PC-3 (cell line): Measurements from ENCODE around the gene GPR32. TPM values are rescaled to one million over a fixed set of nuclear protein-coding genes. Genes with fewer than 3 reads are reported as not detected.
A peak's percentile ranks its signal among the peaks of the same experiment; 100 is the strongest.

ENCODE experiments used
- ATAC-seq: fragments of 200-7000 bp; cut with Tn5 transposase; 2 replicates; pipeline ENCODE4 v1.9.1; 2020; ENCODE audit warnings: mild to moderate bottlenecking, moderate library complexity
- BruUV-seq: library from RNA; stranded (reverse); fragments of 400-500 nt; replicated peaks from 2 replicates; lab custom pipeline; 2021; lab: Mats Ljungman, UMichigan
- CTCF ChIA-PET: fragments of 300-600 bp; sonication (Branson Sonifier 250); formaldehyde crosslinking; loops from one replicate; lab custom pipeline; 2022; ENCODE audit warnings: antibody characterized with exemption; lab: Charles Lee
- POLR2A ChIA-PET: fragments of 300-600 bp; sonication (Branson Sonifier 250); formaldehyde crosslinking; loops from one replicate; lab custom pipeline; 2022; ENCODE audit warnings: antibody characterized with exemption; ENCODE audit not compliant: unreplicated experiment; lab: Charles Lee
- DNase-seq: peaks from one replicate; pipeline ENCODE4 v3.0.0-alpha.2; 2015
- H2AFZ ChIP-seq: fragments of 300-600 bp; sonication (generic); 2 replicates; pipeline ENCODE4 v1.6.0; 2016; ENCODE audit warnings: antibody characterized with exemption, low read length
- H3F3A ChIP-seq: fragments of 300-600 bp; sonication (generic); one replicate; pipeline ENCODE4 v1.6.0; 2017; ENCODE audit warnings: antibody characterized with exemption, low read length, control low read depth, mild to moderate bottlenecking; ENCODE audit not compliant: unreplicated experiment
- H3K27ac ChIP-seq: fragments of 300-600 bp; sonication (generic); 2 replicates; pipeline ENCODE4 v1.5.1; 2016; ENCODE audit warnings: mild to moderate bottlenecking, low read length
- H3K27me3 ChIP-seq: fragments of 300-600 bp; sonication (generic); 2 replicates; pipeline ENCODE4 v1.6.1; 2016; ENCODE audit warnings: low read length, mixed read lengths
- H3K36me3 ChIP-seq: fragments of 300-600 bp; sonication (generic); 2 replicates; pipeline ENCODE4 v1.6.1; 2016; ENCODE audit warnings: low read depth, mixed run types, low read length, mixed read lengths
- H3K4me1 ChIP-seq: fragments of 300-600 bp; sonication (generic); 2 replicates; pipeline ENCODE4 v1.5.1; 2016; ENCODE audit warnings: low read length; ENCODE audit not compliant: insufficient read depth
- H3K4me2 ChIP-seq: fragments of 300-600 bp; sonication (generic); 2 replicates; pipeline ENCODE4 v1.6.0; 2016; ENCODE audit warnings: low read length
- H3K4me3 ChIP-seq: fragments of 300-600 bp; sonication (generic); 2 replicates; pipeline ENCODE4 v1.5.1; 2016; ENCODE audit warnings: mild to moderate bottlenecking, low read length, mixed read lengths
- H3K79me2 ChIP-seq: fragments of 300-600 bp; sonication (generic); 2 replicates; pipeline ENCODE4 v1.6.1; 2017; ENCODE audit warnings: low read length, mixed read lengths
- H3K9ac ChIP-seq: fragments of 300-600 bp; sonication (generic); 2 replicates; pipeline ENCODE4 v1.6.0; 2016; ENCODE audit warnings: mild to moderate bottlenecking, low read length
- H3K9me2 ChIP-seq: fragments of 300-600 bp; sonication (generic); replicated peaks from 2 replicates; pipeline ENCODE4 v1.6.1; 2016; ENCODE audit warnings: mixed run types, low read length, mixed read lengths
- H3K9me3 ChIP-seq: fragments of 300-600 bp; sonication (generic); 2 replicates; pipeline ENCODE4 v1.6.1; 2016; ENCODE audit warnings: low read length, mixed read lengths
- H4K20me1 ChIP-seq: fragments of 300-600 bp; sonication (generic); 2 replicates; pipeline ENCODE4 v1.6.1; 2016; ENCODE audit warnings: low read length, mixed read lengths
- EZH2 ChIP-seq: fragments of 300-600 bp; sonication (generic); IDR thresholded peaks from one replicate; pipeline ENCODE4 v1.6.1; 2017; ENCODE audit warnings: antibody characterized with exemption, mild to moderate bottlenecking, low read length; ENCODE audit not compliant: unreplicated experiment
- EZH2phosphoT487 ChIP-seq: fragments of 300-600 bp; sonication (generic); IDR thresholded peaks from 2 replicates; pipeline ENCODE4 v1.6.1; 2018; ENCODE audit warnings: mild to moderate bottlenecking, antibody characterized with exemption, low read length, borderline replicate concordance
- intact Hi-C: fragments of 100-400 bp; cut with micrococcal nuclease; formaldehyde crosslinking; loops from 2 replicates; pipeline ENCODE4 v1.9.0; 2023
- total RNA-seq: library from RNA; depleted of rRNA; stranded (reverse); fragments of >200 nt; gene quantifications from 2 replicates; pipeline ENCODE4 v1.2.3, GENCODE V29; 2014
- TF ChIP-seq, protein P1 (sequence below): fragments of 300-600 bp; sonication (generic); conservative IDR thresholded peaks from 2 replicates; pipeline ENCODE4 v1.5.1; 2017; ENCODE audit warnings: antibody characterized with exemption, low read depth, mild to moderate bottlenecking, low read length

The GPR32 gene
- total RNA-seq, 1 experiment from 2014 or later = not detected

DNA sequence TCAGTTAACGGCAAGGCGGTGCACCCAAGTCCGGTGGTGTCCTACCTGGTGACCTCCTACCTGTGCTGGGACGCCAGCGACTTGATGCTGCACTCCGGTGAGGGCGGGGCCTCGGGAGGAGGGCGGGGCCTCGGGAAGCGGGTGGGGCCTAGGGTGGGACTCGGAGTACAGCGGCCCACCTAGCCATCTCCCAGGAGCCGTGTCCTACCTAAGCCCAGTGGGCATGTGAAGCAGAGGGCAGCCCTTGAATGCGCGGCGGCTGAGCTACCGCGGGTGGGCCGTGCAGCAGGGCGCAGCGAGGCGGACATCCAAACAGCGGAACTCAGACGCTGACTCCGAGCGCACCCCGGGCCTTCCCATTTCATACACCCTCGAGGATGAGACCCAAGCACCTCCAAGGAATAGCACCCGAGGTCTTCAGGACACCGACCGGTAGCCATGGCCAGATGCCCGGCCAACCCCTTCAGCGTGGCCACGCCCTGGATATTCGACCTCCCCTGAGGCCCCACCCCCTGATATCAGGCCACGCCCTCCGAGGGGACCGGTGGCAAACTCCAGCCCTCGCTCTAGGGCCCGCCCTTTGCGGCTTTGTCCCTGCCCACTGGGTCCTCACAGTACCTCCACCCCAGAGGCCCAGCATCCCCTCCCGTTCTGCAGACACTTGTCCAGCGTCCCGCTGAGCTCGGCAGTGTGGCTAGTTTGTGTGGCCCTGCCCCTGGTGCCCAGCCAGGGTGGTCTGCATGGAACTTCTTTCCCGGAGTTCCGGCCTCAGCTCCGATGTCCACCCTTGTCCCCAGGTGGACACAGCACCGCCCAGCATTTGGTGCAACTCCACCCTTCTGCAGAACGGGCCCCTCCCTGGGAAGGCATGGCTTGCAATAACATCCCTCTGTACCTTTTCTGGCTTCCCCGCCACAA, 47.9 kb downstream of the GPR32 start:
- TF ChIP-seq, protein P1, sequence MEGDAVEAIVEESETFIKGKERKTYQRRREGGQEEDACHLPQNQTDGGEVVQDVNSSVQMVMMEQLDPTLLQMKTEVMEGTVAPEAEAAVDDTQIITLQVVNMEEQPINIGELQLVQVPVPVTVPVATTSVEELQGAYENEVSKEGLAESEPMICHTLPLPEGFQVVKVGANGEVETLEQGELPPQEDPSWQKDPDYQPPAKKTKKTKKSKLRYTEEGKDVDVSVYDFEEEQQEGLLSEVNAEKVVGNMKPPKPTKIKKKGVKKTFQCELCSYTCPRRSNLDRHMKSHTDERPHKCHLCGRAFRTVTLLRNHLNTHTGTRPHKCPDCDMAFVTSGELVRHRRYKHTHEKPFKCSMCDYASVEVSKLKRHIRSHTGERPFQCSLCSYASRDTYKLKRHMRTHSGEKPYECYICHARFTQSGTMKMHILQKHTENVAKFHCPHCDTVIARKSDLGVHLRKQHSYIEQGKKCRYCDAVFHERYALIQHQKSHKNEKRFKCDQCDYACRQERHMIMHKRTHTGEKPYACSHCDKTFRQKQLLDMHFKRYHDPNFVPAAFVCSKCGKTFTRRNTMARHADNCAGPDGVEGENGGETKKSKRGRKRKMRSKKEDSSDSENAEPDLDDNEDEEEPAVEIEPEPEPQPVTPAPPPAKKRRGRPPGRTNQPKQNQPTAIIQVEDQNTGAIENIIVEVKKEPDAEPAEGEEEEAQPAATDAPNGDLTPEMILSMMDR = no peak
- TF ChIP-seq EZH2phosphoT487 = no peak
- TF ChIP-seq EZH2 = no peak
- ChIA-PET CTCF (no interaction called here), POLR2A (no interaction called here)
- Histone ChIP-seq H3K36me3 (no peaks in the 10 kb centered on the region), H2AFZ (peak overlapping the region; percentile 55), H4K20me1 (no peaks in the 10 kb centered on the region), H3K4me1 (no peaks in the 10 kb centered on the region), H3K4me2 (peak overlapping the region; percentile 67), H3K27ac (no peak overlapping the region), H3K79me2 (no peaks in the 10 kb centered on the region), H3K4me3 (peak overlapping the region; percentile 46), H3K9ac (no peak overlapping the region), H3F3A (no peaks in the 10 kb centered on the region), H3K9me3 (no peaks in the 10 kb centered on the region), H3K9me2 (no peaks in the 10 kb centered on the region), H3K27me3 (peaks cover 61% of the 10 kb centered on the region)
- intact Hi-C loops = no loop called here
- DNase-seq (peak; percentile 59), ATAC-seq (peak; percentile 72)
- BruUV-seq = no TSS peak

DNA sequence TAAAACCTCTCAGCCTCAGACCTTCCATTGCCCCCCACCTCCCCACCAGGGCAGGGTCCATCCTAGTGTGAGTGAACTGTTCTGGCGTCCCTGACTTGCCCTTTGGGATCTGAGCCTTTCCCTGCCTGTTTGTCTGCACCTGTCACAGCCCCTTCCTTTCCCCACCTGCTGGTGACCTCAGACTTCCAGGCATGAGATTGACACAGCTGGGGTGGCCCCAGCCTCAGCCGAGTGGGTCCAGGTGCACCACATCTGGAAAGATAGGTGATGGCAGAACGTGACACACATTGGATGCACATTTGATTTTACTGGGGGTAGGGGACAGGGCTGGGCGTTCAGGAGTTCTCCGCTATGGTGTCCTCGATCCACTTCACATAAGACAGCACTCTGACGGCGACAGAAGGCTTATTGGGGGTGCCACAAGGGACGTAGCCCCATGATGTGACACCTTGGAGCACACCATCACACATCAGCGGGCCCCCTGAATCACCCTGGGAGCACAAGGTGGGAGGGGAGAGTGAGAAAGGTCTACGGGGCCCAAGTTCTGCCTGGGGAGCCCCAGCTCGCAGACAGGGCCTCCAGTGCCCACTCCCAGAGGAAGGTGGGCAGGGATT, 48.7 kb downstream of the GPR32 start:
- Histone ChIP-seq H2AFZ (no peak overlapping the region), H3K79me2 (no peaks in the 10 kb centered on the region), H3K4me2 (no peak overlapping the region), H3K9me3 (no peaks in the 10 kb centered on the region), H3F3A (no peaks in the 10 kb centered on the region), H3K27ac (no peak overlapping the region), H3K9me2 (no peaks in the 10 kb centered on the region), H3K36me3 (no peaks in the 10 kb centered on the region), H3K4me3 (no peak overlapping the region), H3K4me1 (no peaks in the 10 kb centered on the region), H3K27me3 (peaks cover 68% of the 10 kb centered on the region), H3K9ac (no peak overlapping the region), H4K20me1 (no peaks in the 10 kb centered on the region)
- TF ChIP-seq EZH2 (no peak), EZH2phosphoT487 (no peak)
- TF ChIP-seq, protein P1 = no peak
- no TSS peak for BruUV-seq
- intact Hi-C loops = no loop called here
- no peak for DNase-seq
- ChIA-PET CTCF (interaction anchor here (0.6 kb wide), 1 partner anchor 202 kb away, joined by 4 read pairs; no protein-coding TSS in a partner anchor), POLR2A (no interaction called here)
- no peak for ATAC-seq
